Heart left ventricle (tissue), 16 donors: ENCODE results near the gene DDR1. TPM values are rescaled to one million over a fixed set of nuclear protein-coding genes. Genes with fewer than 3 reads are reported as not detected.
"Not testable (repeated sequence)": the region's sequence is repeated elsewhere in the genome, so short reads cannot be mapped to it uniquely, and the experiment has no call there.

Source experiments
- ATAC-seq, 4 donors: fragments of 200-7000 bp; cut with Tn5 transposase; one replicate each; pipeline ENCODE4 v1.9.1; 2020 to 2022; ENCODE audit warnings: moderate library complexity in 4 of 4, mild to moderate bottlenecking in 3 of 4, moderate number of reproducible peaks in 1 of 4
- DNase-seq, 5 donors: peaks; one replicate each; pipeline ENCODE4 v3.0.0-alpha.2; 2020
- H3K27ac ChIP-seq, 12 donors: fragments of 200-600 bp; sonication (generic) in 4 of 12; one replicate each; pipeline versions ENCODE4 v1.5.0 to v1.8.0; 2016 to 2022; ENCODE audit warnings: mild to moderate bottlenecking in 2 of 12
- H3K27me3 ChIP-seq, 9 donors: fragments of 200-600 bp; sonication (generic) in 2 of 9; one replicate each; pipeline versions ENCODE4 v1.5.1 to v1.8.0; 2016 to 2022; ENCODE audit warnings: mild to moderate bottlenecking in 3 of 9
- H3K36me3 ChIP-seq, 9 donors: fragments of 200-600 bp; sonication (generic) in 2 of 9; one replicate each; pipeline versions ENCODE4 v1.5.0 to v1.8.0; 2018 to 2022; ENCODE audit warnings: mild to moderate bottlenecking in 2 of 9
- H3K4me1 ChIP-seq, 12 donors: fragments of 200-600 bp; sonication (generic) in 4 of 12; one replicate each; pipeline versions ENCODE4 v1.5.0 to v1.8.0; 2016 to 2022; ENCODE audit warnings: mild to moderate bottlenecking in 3 of 12
- H3K4me3 ChIP-seq, 12 donors: fragments of 200-600 bp; sonication (generic) in 4 of 12; one replicate each; pipeline versions ENCODE4 v1.5.0 to v1.8.0; 2017 to 2022; ENCODE audit warnings: mild to moderate bottlenecking in 9 of 12, moderate library complexity in 4 of 12
- H3K9me3 ChIP-seq, 12 donors: fragments of 200-600 bp; sonication (generic) in 4 of 12; one replicate each; pipeline versions ENCODE4 v1.5.0 to v1.8.0; 2016 to 2022; ENCODE audit warnings: mild to moderate bottlenecking in 1 of 12
- POLR2A ChIP-seq, 2 donors: fragments of 450-650 bp; IDR thresholded peaks; one replicate each; pipeline ENCODE4 v1.6.1; 2017; ENCODE audit warnings: antibody characterized with exemption in 2 of 2, mild to moderate bottlenecking in 2 of 2, moderate library complexity in 2 of 2
- WGBS, 4 donors: extraction: QIAGEN DNeasy Blood & Tissue Kit in 2 of 4; methylation state at CpG; one replicate each; pipeline versions ENCODE4 v1.1.5 to v1.1.7; 2013 to 2018; 5-methylcytosine and 5-hydroxymethylcytosine counted together
- intact Hi-C, 10 donors: fragments of 100-400 bp; cut with DNase I; formaldehyde crosslinking; loops; one replicate each; pipeline versions ENCODE4 v1.11.1 to v1.14.2; 2022
- polyA plus RNA-seq, 2 donors: library from polyadenylated mRNA; stranded (reverse); fragments of 200-250 nt; gene quantifications; one replicate each; pipeline ENCODE4 v1.2.3, GENCODE V29; 2013
- total RNA-seq, 9 donors: library from RNA; depleted of rRNA in 2 of 9; stranded (reverse); fragments of >200 nt in 2 of 9; fragmentation: NEBNext Ultra II Directional in 3 of 9; extraction: Animal tissue kit (Norgen Biotek cat#: 25700) in 3 of 9; gene quantifications; one replicate each; pipeline versions ENCODE4 v1.1.0 to v1.2.4, GENCODE V29; 2016 to 2023
- TF ChIP-seq, protein P1 (sequence below), 12 donors: fragments of 200-600 bp; sonication (generic) in 4 of 12; IDR thresholded peaks; one replicate each; pipeline versions ENCODE4 v1.5.0 to v1.8.0; 2018 to 2022; ENCODE audit warnings: antibody characterized with exemption in 12 of 12, mild to moderate bottlenecking in 5 of 12
- donor health status: ischemic (EF 13 %, LVEDD 7.1; RV severe dilation, severe dysfunction).
- donor health status: healthy with polysubstance abuse.
- donor health status: DM: no; HTN: yes; CAD: no.
- donor health status: DM: no; HTN: no; CAD: no.
- donor health status: ischemic (EF 25% LVEDD 6.9; RV normal size, moderate dysfunction).
- donor health status: ischemic (EF 25% LVEDD 5.7; RV mildly dilated, moderate dysfunction).
- donor health status: healthy.
- donor health status: DM: yes; HTN: yes; CAD: no.
- donor health status: ischemic (EF 35%, LVEDD 5.7; RV mildly dilated, moderate dysfunction).
- donor health status: nonischemic (EF 11% LVEDD 7.7; RV severe dilation, severe dysfunction).
- donor health status: DM: yes; HTN: yes; CAD: no.
- donor health status: PGD.
- donor health status: ischemic (EF 29% LVEDD 5.4; RV normal size, mild dysfunction).
- donor health status: nonischemic (EF 23%, LVEDD 6.1; RV moderate dilation, normal function).

Gene DDR1
- total and polyA plus RNA-seq, 11 donors, result 11.8 to 50.0 (median 32.0) TPM

DNA sequence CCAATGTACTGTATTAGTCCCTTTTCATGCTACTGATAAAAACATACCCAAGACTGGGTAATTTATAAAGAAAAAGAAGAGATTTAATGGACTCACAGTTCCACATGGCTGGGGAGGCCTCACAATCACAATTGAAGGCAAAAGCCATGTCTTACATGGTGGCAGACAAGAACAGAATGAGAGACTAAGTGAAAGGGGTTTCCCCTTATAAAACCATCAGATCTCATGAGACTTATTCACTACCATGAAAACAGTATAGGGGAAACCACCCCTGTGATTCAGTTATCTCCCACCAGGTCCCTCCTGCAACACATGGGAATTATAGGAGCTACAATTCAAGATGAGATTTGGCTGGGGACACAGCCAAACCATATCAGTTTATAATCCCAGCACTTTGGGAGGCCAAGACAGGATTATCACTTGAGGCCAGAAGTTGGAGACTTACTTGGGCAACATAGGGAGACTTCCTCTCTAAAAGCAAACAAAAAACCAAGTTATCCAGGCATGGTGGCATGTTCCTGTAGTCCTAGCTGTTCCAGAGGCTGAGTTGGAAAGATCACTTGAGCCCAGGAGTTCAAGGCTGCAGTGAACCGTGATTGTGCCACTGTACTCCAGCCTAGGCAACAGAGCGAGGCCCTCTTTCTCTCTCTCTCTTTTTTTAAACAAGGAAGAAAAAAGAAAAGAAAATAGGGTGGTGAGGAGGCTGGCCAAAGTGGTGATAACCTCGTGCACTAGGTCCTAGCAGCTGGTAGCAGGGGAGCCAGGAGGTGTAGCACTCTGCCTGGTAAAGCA lies 22.9 kb upstream of the DDR1 start:
- ATAC-seq (no peak), DNase-seq (no peak)
- intact Hi-C loops, result no loop called here
- no peaks in the 10 kb centered on the region for H3K4me1 ChIP-seq
- 77 to 81% (median 79%) methylated on average over 3 of the region's 3 CpGs for WGBS, 4 donors
- no peaks in the 10 kb centered on the region for H3K27me3 ChIP-seq
- no peaks in the 10 kb centered on the region for H3K36me3 ChIP-seq
- no peak overlapping the region for H3K27ac ChIP-seq
- H3K4me3 ChIP-seq, result no peak overlapping the region
- no peaks in the 10 kb centered on the region for H3K9me3 ChIP-seq
- no peak for TF ChIP-seq POLR2A (IDR thresholded peaks at IDR 0.05)
- TF ChIP-seq, protein P1, sequence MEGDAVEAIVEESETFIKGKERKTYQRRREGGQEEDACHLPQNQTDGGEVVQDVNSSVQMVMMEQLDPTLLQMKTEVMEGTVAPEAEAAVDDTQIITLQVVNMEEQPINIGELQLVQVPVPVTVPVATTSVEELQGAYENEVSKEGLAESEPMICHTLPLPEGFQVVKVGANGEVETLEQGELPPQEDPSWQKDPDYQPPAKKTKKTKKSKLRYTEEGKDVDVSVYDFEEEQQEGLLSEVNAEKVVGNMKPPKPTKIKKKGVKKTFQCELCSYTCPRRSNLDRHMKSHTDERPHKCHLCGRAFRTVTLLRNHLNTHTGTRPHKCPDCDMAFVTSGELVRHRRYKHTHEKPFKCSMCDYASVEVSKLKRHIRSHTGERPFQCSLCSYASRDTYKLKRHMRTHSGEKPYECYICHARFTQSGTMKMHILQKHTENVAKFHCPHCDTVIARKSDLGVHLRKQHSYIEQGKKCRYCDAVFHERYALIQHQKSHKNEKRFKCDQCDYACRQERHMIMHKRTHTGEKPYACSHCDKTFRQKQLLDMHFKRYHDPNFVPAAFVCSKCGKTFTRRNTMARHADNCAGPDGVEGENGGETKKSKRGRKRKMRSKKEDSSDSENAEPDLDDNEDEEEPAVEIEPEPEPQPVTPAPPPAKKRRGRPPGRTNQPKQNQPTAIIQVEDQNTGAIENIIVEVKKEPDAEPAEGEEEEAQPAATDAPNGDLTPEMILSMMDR (IDR thresholded peaks at IDR 0.05), result no peak

DNA sequence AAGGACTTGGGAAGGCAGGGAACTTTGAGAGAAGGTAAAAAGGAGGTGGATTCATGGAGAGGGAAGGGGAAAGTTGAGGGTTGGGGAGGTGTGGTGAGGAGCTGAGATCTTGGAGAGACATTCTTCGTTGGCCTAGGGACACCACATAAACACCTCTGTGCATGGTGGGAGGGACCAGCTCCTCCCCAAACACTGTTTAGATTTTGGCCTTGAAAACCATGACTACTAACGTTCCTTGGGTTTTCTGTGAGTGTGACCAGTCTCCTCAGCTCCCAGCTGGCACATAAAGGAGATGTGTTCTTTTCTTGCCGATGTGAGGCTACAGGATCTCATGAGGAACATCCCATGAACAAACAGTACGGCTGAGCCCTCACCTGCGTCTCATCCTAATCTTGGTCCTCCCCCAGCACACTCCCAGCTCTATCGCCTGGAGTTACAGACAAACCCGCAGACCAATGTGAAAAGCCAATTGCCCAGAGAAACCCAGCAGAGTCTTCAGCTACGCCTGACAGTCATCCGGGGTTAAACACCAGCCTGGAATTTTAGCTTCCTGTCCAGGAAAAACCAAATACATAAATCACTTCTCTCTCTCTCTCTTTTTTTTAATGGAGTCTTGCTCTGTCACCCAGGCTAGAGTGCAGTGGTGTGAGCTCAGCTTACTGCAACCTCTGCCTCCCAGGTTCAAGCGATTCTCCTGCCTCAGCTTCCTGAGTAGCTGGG lies 22.0 kb upstream of the DDR1 start:
- no peak overlapping the region for H3K27ac ChIP-seq
- H3K4me1 ChIP-seq, result no peaks in the 10 kb centered on the region
- intact Hi-C loops, result no loop called here
- DNase-seq, result no peak
- H3K27me3 ChIP-seq, result no peaks in the 10 kb centered on the region
- TF ChIP-seq, protein P1 (IDR thresholded peaks at IDR 0.05), result no peak
- TF ChIP-seq POLR2A (IDR thresholded peaks at IDR 0.05), result no peak
- H3K9me3 ChIP-seq, result no peaks in the 10 kb centered on the region
- 72 to 89% (median 84%) methylated on average over 10 of the region's 10 CpGs for WGBS, 4 donors
- no peak for ATAC-seq
- H3K4me3 ChIP-seq, result no peak overlapping the region
- H3K36me3 ChIP-seq, result no peaks in the 10 kb centered on the region

DNA sequence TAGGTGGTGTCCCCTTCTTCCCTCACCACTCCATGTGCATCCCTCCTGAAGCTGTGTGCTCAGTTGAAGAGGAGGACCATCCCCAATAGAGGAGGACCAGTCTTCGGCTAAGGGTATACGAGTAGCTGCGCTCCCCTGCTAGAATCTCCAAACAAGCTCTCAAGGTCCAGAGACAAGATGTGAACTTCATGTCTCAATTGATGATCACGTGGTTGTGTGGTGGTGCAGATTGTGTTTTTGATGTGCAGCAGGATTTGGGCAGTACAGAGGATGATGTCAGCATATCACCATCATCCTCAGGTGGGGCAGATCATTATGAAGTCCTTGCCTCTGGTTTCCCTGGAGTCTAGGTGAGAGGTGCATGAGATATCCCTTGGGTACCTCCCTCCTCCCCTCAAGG lies 20.0 kb upstream of the DDR1 start:
- no peaks in the 10 kb centered on the region for H3K27me3 ChIP-seq
- H3K4me3 ChIP-seq, result no peak overlapping the region
- intact Hi-C loops, result no loop called here
- H3K4me1 ChIP-seq, result no peaks in the 10 kb centered on the region
- WGBS, 4 donors, result 83 to 95% (median 93%) methylated on average over 4 of the region's 4 CpGs
- DNase-seq, result no peak
- TF ChIP-seq, protein P1 (IDR thresholded peaks at IDR 0.05), result no peak
- TF ChIP-seq POLR2A (IDR thresholded peaks at IDR 0.05), result no peak
- H3K36me3 ChIP-seq, result no peaks in the 10 kb centered on the region
- H3K27ac ChIP-seq, result no peak overlapping the region
- no peak for ATAC-seq
- peaks cover 0 to 16% (median 7%) of the 10 kb centered on the region in 12 donors for H3K9me3 ChIP-seq

DNA sequence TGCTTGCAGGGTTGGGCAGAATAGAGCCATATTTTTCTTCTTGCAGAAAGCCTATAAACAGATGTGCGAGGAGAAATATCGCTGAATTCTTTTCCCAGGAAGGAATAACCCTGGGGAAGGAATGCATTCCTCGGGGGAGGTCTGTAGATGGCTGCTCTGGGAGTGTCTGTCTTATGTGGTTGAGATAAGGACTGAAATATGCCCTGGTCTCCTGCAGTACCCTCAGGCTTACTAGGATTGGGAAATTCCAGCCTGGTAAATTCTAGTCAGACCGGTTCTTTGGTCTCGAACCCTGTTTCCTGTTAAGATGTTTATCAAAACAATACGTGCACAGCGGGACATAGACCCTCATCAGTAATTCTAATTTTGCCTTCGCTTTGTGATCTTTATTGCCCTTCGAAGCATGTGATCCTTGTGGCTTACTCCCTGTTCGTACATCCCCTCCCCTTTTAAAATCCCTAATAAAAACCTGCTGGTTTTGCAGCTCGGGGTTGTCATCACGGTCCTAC lies 15.0 kb upstream of the DDR1 start:
- 80 to 87% (median 84%) methylated on average over 12 of the region's 12 CpGs for WGBS, 4 donors
- ATAC-seq, H3K4me1 ChIP-seq, H3K36me3 ChIP-seq, intact Hi-C loops, H3K27ac ChIP-seq, H3K27me3 ChIP-seq, DNase-seq, H3K4me3 ChIP-seq: not testable (repeated sequence)
- peaks cover 0 to 41% (median 17%) of the 10 kb centered on the region in 12 donors for H3K9me3 ChIP-seq
